ENCODE results near the gene EPHA5.

DNA sequence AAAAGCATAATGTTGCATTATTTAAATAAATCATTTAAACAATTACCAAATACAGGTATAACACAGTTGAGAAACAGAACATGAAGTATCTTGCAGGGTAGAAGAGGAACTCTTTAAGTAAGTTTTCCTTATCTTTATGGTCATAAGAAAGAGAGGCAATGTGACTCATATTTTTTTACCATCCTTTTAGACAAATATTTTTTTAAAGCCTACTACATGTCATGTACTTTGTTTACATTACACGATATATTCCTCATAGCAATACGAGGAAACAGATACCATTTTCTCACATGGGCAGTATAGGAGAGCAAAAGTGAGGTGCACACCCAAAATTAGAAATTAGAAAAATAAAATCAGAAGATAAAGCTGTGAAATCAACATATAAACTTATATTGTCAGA lies 49.3 kb upstream of the EPHA5 start:
- no peak for TF ChIP-seq CTCF (IDR thresholded peaks at IDR 0.05; ENCODE audit: insufficient read depth, low read length)
- no peak for TF ChIP-seq POLR2AphosphoS5 (IDR thresholded peaks at IDR 0.05; ENCODE audit: low read depth)
